Esophagus muscularis mucosa (tissue), 4 donors: ENCODE data around the gene HIVEP1.

Source experiments
- CTCF ChIP-seq, 3 experiments: fragments of 200-600 bp in 2 of 3; fragments of 450-650 bp in 1 of 3; sonication (generic) in 2 of 3; IDR thresholded peaks; one replicate each; pipeline ENCODE4 v1.5.1; 2017 to 2019; ENCODE audit warnings: antibody characterized with exemption in 3 of 3, mild to moderate bottlenecking in 2 of 3, moderate library complexity in 1 of 3
- EP300 ChIP-seq: sonication (generic); formaldehyde crosslinking; IDR thresholded peaks from one replicate; pipeline ENCODE4 v1.6.1; 2017; ENCODE audit warnings: antibody characterized with exemption
- POLR2A ChIP-seq: fragments of 450-650 bp; IDR thresholded peaks from one replicate; pipeline ENCODE4 v1.6.1; 2017; ENCODE audit warnings: antibody characterized with exemption, moderate library complexity, mild to moderate bottlenecking, low read depth
- POLR2AphosphoS5 ChIP-seq, 2 donors: sonication (generic); formaldehyde crosslinking; IDR thresholded peaks; one replicate each; pipeline ENCODE4 v1.6.1; 2017; ENCODE audit warnings: antibody characterized with exemption in 2 of 2

- no peak for TF ChIP-seq CTCF (IDR thresholded peaks at IDR 0.05)
- TF ChIP-seq POLR2A = no peak
- no peak for TF ChIP-seq POLR2AphosphoS5 (IDR thresholded peaks at IDR 0.05)
- no peak for TF ChIP-seq EP300
Measured at GRCh38 chr6:11989386-11989785, 22.7 kb upstream of the HIVEP1 start.
